BJ (cell line): ENCODE results near the gene ZNF521. TPM values are rescaled to one million over a fixed set of nuclear protein-coding genes. Genes with fewer than 3 reads are reported as not detected.
"Not testable (repeated sequence)": the region's sequence is repeated elsewhere in the genome, so short reads cannot be mapped to it uniquely, and the experiment has no call there.

Source experiments
- CTCF ChIA-PET: fragments of 350-600 bp; formaldehyde crosslinking; extraction: SDS; loops from one replicate; lab custom pipeline; 2021; ENCODE audit warnings: antibody characterized with exemption, inconsistent platforms; lab: Yijun Ruan, JAX
- POLR2A ChIA-PET: fragments of 300-600 bp; sonication (Branson Sonifier 250); formaldehyde crosslinking; extraction: SDS; loops from one replicate; lab custom pipeline; 2021; ENCODE audit warnings: antibody characterized with exemption; lab: Charles Lee
- DNase-seq: peaks from one replicate; pipeline ENCODE4 v3.0.0-alpha.2; 2011; ENCODE audit warnings: low read depth
- H3K27me3 ChIP-seq: 2 replicates; pipeline ENCODE4 v1.6.0; 2011; ENCODE audit warnings: low read length; ENCODE audit not compliant: control insufficient read depth, insufficient read depth
- H3K36me3 ChIP-seq: 2 replicates; pipeline ENCODE4 v1.5.1; 2011; ENCODE audit warnings: low read length; ENCODE audit not compliant: control insufficient read depth, insufficient read depth
- H3K4me3 ChIP-seq: 2 replicates; pipeline ENCODE4 v1.5.1; 2011; ENCODE audit warnings: low read depth, mild to moderate bottlenecking, control low read depth, low read length
- CTCF ChIP-seq: IDR thresholded peaks from 2 replicates; pipeline ENCODE4 v1.5.1; 2011; ENCODE audit warnings: low read depth, mild to moderate bottlenecking, control low read depth, inconsistent platforms, low read length, moderate library complexity; ENCODE audit not compliant: insufficient read depth
- polyA plus RNA-seq: library from polyadenylated mRNA; depleted of rRNA; stranded (reverse); fragments of >200 nt; gene quantifications from 2 replicates; pipeline ENCODE4 v1.2.3, GENCODE V29; 2011

ZNF521 gene
- polyA plus RNA-seq, 1 experiment: 29.3 TPM

DNA sequence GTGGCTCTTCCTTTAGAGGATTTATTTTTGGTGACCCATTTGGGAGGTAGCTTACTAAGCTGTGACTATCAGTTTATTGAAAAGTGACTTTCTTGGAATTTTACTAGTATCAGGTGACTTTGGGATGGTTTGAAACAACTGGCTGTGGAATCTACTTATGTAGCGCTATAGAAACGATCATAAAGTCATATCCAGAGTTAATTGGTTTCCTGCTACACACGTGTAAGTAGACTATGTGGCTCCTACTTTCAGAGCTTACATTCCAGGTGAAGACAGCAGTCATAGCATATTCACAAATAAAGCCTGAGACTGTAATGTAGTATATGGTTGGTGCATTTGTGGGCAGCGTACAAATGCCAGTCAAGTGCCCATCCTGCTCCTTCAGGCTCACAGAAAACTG lies 308.9 kb downstream of the ZNF521 start:
- no peaks in the 10 kb centered on the region; the same call in 1 of the 2 replicates for H3K27me3 ChIP-seq
- no peak for DNase-seq
- CTCF ChIA-PET: interaction anchor here (0.6 kb wide), 2 partner anchors 9 to 85 kb away, joined by 3 read pairs; no protein-coding TSS in a partner anchor
- no peak overlapping the region for H3K4me3 ChIP-seq
- POLR2A ChIA-PET: no interaction called here
- no peak for TF ChIP-seq CTCF
- H3K36me3 ChIP-seq: no peaks in the 10 kb centered on the region

DNA sequence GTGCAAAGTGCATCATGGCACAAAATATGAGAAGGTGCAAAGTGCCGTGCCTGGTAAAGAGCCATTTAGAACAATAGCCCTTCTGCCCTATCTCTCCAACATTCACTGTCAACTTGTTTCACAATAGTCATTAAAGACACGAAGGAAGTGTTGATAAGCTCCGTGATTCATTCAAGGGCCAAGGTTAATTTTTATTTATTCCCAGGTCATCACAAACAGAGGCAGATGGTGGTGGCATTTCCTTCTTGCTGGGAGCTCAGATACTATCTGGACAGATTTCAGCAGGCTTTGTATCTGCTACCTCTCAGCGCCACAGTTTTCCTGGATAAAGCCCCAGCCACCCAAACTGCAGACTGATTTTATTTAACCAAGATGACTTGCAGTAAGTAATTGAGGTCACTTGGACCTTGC lies 309.3 kb downstream of the ZNF521 start:
- CTCF ChIA-PET: interaction anchor here (1.0 to 3.1 kb wide), 2 partner anchors 9 to 16 kb away, joined by 3 to 17 read pairs; no protein-coding TSS in a partner anchor
- POLR2A ChIA-PET: no interaction called here
- Histone ChIP-seq H3K27me3 (no peaks in the 10 kb centered on the region; the same call in 1 of the 2 replicates), H3K36me3 (no peaks in the 10 kb centered on the region), H3K4me3 (no peak overlapping the region)
- DNase-seq: no peak
- no peak for TF ChIP-seq CTCF

DNA sequence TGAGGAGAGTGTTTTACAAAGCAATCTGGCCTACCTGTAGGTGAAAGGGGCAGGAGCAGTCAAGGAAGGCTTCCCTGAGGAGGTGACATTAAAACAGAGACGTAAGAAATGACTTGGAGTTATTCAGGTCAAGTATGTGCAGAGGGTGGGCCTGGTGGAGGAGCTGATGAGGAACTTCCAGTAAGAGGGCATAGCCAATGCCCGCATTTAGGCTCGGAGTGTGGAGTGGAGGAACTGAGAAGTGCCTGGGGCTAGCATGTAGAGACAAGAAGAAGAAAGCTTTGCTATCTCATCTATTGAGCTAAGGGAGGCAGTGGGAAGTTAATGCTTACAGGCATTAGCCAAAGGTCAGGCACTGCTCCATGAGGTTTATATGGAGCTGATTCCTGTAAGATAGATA lies 312.2 kb downstream of the ZNF521 start:
- Histone ChIP-seq H3K4me3 (no peak overlapping the region), H3K36me3 (no peaks in the 10 kb centered on the region), H3K27me3 (no peaks in the 10 kb centered on the region; the same call in 1 of the 2 replicates)
- ChIA-PET CTCF (interaction anchor here (3.1 kb wide), 1 partner anchor 12 kb away, joined by 17 read pairs; no protein-coding TSS in a partner anchor), POLR2A (no interaction called here)
- TF ChIP-seq CTCF: no peak
- DNase-seq: no peak

DNA sequence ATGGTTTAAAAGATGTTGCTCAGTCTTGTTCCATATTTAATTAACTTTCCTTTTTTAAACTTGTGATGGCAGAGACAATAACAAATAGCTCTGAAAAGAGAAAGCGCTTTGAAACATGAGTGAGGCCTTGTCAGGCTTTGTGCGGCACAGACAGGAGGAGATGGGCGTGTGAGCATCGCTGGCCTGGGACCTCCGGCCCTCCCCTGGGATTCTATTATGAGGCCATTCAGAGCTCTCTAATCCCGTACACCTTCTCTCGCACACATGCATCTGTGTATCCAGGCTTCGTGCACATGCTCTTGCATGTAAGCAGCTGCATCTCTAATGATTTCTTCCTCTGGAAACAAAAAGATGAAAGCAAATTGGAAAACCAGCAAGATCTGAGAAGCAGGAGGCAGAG lies 313.7 kb downstream of the ZNF521 start:
- ChIA-PET CTCF (interaction anchor here (0.6 to 1.4 kb wide), 2 partner anchors 12 to 32 kb away, joined by 3 read pairs; no protein-coding TSS in a partner anchor), POLR2A (no interaction called here)
- Histone ChIP-seq H3K27me3 (no peaks in the 10 kb centered on the region), H3K36me3 (no peaks in the 10 kb centered on the region), H3K4me3 (no peak overlapping the region)
- DNase-seq: no peak
- no peak for TF ChIP-seq CTCF

DNA sequence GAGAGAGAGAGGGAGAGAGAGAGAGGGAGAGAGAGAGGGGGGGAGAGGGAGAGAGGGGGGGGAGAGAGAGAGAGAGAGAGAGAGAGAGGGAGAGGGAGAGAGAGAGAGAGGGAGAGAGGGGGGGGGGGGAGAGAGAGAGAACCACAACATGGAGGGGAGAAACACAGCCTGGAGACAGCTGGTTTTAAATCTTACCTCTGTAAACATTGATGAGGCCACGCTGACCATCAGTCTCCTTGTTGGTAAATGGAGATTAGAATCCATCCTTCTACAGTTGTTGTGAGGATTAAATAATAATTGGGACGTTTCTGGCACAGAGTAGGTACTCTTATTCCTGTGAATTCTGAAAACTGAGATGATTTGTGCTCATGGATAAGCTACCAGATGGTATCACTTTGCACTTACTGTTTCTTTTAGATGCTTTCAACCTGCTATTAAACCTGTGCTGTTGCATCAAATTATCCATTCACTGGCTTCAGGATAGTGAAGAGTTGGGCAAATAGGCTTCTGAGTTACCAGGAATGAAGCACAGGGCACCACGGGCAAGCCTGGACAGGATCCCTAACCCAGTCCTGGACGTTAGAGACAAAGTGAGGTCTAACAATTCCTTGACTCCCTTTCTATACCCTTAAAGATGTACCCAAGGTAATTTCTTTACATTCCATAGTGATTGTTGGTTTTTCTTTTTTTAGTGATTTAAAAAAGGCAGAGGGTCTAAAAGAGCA lies 318.1 kb downstream of the ZNF521 start:
- ChIA-PET POLR2A (no interaction called here), CTCF (interaction anchor here (0.8 to 1.5 kb wide), 3 partner anchors 10 to 14 kb away, joined by 3 to 4 read pairs (median 4); no protein-coding TSS in a partner anchor)
- Histone ChIP-seq H3K27me3 (no peaks in the 10 kb centered on the region), H3K4me3 (no peak overlapping the region), H3K36me3 (no peaks in the 10 kb centered on the region)
- no peak for DNase-seq
- TF ChIP-seq CTCF: no peak

- POLR2A ChIA-PET, DNase-seq, H3K36me3 ChIP-seq, H3K4me3 ChIP-seq, H3K27me3 ChIP-seq, CTCF ChIA-PET: not testable (repeated sequence)
Measured at GRCh38 chr18:25033175-25033574, 318.8 kb downstream of the ZNF521 start.
